ENCODE measurements around the gene TECPR1.

The TECPR1 gene

GRCh38 chr7:98210513-98211220 lies 41.4 kb downstream of the TECPR1 start:
- peak; percentile 94 for DNase-seq

GRCh38 chr7:98209166-98209920 lies 42.7 kb downstream of the TECPR1 start:
- DNase-seq, result peak; percentile 27

GRCh38 chr7:98206451-98207330 lies 45.3 kb downstream of the TECPR1 start:
- DNase-seq, result no peak

GRCh38 chr7:98205162-98205845 lies 46.7 kb downstream of the TECPR1 start:
- peak; percentile 82 for DNase-seq

GRCh38 chr7:98204670-98205069 lies 47.4 kb downstream of the TECPR1 start:
- DNase-seq, result peak; percentile 94

GRCh38 chr7:98203964-98204605 lies 47.9 kb downstream of the TECPR1 start:
- DNase-seq, result no peak

GRCh38 chr7:98203261-98203963 lies 48.6 kb downstream of the TECPR1 start:
- no peak for DNase-seq

GRCh38 chr7:98202367-98203195 lies 49.5 kb downstream of the TECPR1 start:
- no peak for DNase-seq

- no peak for DNase-seq
These were observed 51.7 kb downstream of the TECPR1 start for GRCh38 chr7:98200364-98200763.

GRCh38 chr7:98199131-98199530 lies 52.9 kb downstream of the TECPR1 start:
- DNase-seq, result no peak

GRCh38 chr7:98196706-98197605 lies 55.1 kb downstream of the TECPR1 start:
- DNase-seq, result no peak

GRCh38 chr7:98194672-98195457 lies 57.2 kb downstream of the TECPR1 start:
- no peak for DNase-seq

- DNase-seq, result no peak
These were observed 57.8 kb downstream of the TECPR1 start for GRCh38 chr7:98194186-98194585.

- no peak for DNase-seq
These were observed 58.4 kb downstream of the TECPR1 start for GRCh38 chr7:98193474-98194180.

GRCh38 chr7:98192781-98193457 lies 59.1 kb downstream of the TECPR1 start:
- DNase-seq, result no peak

GRCh38 chr7:98191668-98192431 lies 60.2 kb downstream of the TECPR1 start:
- DNase-seq, result no peak

- no peak for DNase-seq
These were observed 62.5 kb downstream of the TECPR1 start for GRCh38 chr7:98189559-98189958.
